Measurements from ENCODE around the gene MACROH2A1. TPM values are rescaled to one million over a fixed set of nuclear protein-coding genes. Genes with fewer than 3 reads are reported as not detected.

The MACROH2A1 gene
- total RNA-seq, 2 experiments from 2014 or later: 159 to 161 TPM

GRCh38 chr5:135319458-135319857, 79.6 kb downstream of the MACROH2A1 start:
- Mint-ChIP-seq H3K27ac (no peak overlapping the region), H3K9me3 (no peaks in the 10 kb centered on the region)

GRCh38 chr5:135318924-135319323, 80.1 kb downstream of the MACROH2A1 start:
- ChIA-PET CTCF (no interaction called here), POLR2A (no interaction called here)
- Mint-ChIP-seq H3K9me3 (no peaks in the 10 kb centered on the region), H3K27ac (no peak overlapping the region), H3K27me3 (no peaks in the 10 kb centered on the region), H3K4me3 (no peak overlapping the region), H3K4me1 (ENCODE audit: low read depth) (no peaks in the 10 kb centered on the region), H3K36me3 (no peaks in the 10 kb centered on the region)
- no peak for DNase-seq
- intact Hi-C loops (cut with micrococcal nuclease): no loop called here

More at GRCh38 chr5:135319458-135319857, 79.6 kb downstream of the MACROH2A1 start:
- POLR2A ChIA-PET: no interaction called here
- intact Hi-C loops (cut with micrococcal nuclease): no loop called here
- no peak overlapping the region for H3K4me3 Mint-ChIP-seq
- no peaks in the 10 kb centered on the region for H3K27me3 Mint-ChIP-seq
- no peaks in the 10 kb centered on the region for H3K4me1 Mint-ChIP-seq (ENCODE audit: low read depth)
- CTCF ChIA-PET: no interaction called here
- no peak for DNase-seq
- no peaks in the 10 kb centered on the region for H3K36me3 Mint-ChIP-seq

DNA sequence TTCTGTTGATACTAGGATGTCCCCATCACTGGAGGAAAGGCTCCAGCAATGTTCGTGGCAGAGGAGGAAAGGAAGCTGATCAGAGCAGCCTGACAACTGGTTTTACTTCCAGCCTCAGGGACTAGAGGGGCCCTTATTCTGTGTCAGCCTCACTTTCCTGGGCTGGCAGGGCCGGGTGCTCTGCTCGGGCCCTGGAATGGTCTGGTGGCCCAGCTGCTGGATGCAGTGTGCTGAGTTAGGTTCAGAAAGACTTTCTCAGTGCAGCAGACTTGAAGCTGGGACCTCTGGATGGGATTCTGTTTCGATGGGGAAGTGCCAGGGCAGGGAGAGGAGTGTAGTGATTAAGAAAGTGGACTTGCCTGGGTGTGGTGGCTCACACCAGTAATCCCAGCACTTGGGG, 81.0 kb downstream of the MACROH2A1 start:
- POLR2A ChIA-PET: no interaction called here
- intact Hi-C loops (cut with micrococcal nuclease): no loop called here
- no peak for DNase-seq
- H3K27ac Mint-ChIP-seq: no peak overlapping the region
- no peaks in the 10 kb centered on the region for H3K4me1 Mint-ChIP-seq (ENCODE audit: low read depth)
- no peaks in the 10 kb centered on the region for H3K9me3 Mint-ChIP-seq
- H3K36me3 Mint-ChIP-seq: no peaks in the 10 kb centered on the region
- no peaks in the 10 kb centered on the region for H3K27me3 Mint-ChIP-seq
- CTCF ChIA-PET: no interaction called here
- no peak overlapping the region for H3K4me3 Mint-ChIP-seq

DNA sequence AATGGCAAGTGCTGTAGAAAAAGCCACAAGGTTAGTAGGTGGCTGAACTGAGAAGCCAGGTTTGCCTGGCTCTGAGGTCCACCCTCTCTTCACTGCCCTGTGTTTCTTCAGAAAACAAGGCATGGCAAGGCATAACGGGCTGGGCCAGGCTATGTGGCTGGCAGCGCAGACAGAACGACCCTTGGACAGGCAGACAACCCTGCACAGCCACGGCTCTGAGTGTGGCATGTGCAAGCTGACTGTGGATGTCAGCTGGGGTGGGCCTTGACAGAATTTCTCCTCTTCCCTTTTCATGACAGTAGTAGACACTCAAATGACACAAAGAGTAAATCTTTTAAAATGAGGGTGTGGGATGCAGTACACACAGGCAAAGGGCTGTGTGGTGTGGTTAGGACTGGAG, 81.7 kb downstream of the MACROH2A1 start:
- H3K27ac Mint-ChIP-seq: no peak overlapping the region
- H3K36me3 Mint-ChIP-seq: no peaks in the 10 kb centered on the region
- no peaks in the 10 kb centered on the region for H3K27me3 Mint-ChIP-seq
- H3K9me3 Mint-ChIP-seq: no peaks in the 10 kb centered on the region
- no peak overlapping the region for H3K4me3 Mint-ChIP-seq
- no peaks in the 10 kb centered on the region for H3K4me1 Mint-ChIP-seq (ENCODE audit: low read depth)
- ChIA-PET POLR2A (no interaction called here), CTCF (no interaction called here)
- intact Hi-C loops (cut with micrococcal nuclease): no loop called here
- DNase-seq: no peak

- no peaks in the 10 kb centered on the region for H3K9me3 Mint-ChIP-seq
- POLR2A ChIA-PET: no interaction called here
- CTCF ChIA-PET: no interaction called here
- peaks cover 2% of the 10 kb centered on the region for H3K4me1 Mint-ChIP-seq (ENCODE audit: low read depth)
- H3K27ac Mint-ChIP-seq: no peak overlapping the region
- no peaks in the 10 kb centered on the region for H3K36me3 Mint-ChIP-seq
- no peak for DNase-seq
- no peak overlapping the region for H3K4me3 Mint-ChIP-seq
- intact Hi-C loops (cut with micrococcal nuclease): no loop called here
- no peaks in the 10 kb centered on the region for H3K27me3 Mint-ChIP-seq
These were observed 83.6 kb downstream of the MACROH2A1 start for GRCh38 chr5:135315386-135315785.

DNA sequence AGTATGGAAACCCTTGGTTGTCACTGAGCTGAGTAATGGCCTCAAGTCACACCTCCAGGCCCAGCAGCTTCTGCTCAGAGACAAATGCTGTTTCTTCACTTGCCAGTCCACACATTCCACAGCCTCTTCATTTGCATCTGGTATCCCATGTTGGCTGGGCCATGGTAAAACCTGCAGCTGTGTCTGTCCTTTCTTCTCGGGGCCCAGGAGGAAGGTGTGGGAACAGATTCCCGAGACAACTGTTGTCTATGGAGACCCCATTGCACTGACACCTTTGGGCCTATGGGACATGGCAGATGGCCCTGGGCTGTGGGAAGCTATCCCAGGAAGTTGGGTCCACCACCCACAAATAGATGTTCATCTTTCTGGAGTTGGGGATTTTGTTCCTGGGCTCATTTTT, 85.1 kb downstream of the MACROH2A1 start:
- ChIA-PET POLR2A (no interaction called here), CTCF (interaction anchor here (1.5 kb wide), 1 partner anchor 12 kb away, joined by 3 read pairs; no protein-coding TSS in a partner anchor)
- no peaks in the 10 kb centered on the region for H3K27me3 Mint-ChIP-seq
- H3K4me3 Mint-ChIP-seq: no peak overlapping the region
- intact Hi-C loops (cut with micrococcal nuclease): no loop called here
- no peaks in the 10 kb centered on the region for H3K9me3 Mint-ChIP-seq
- H3K36me3 Mint-ChIP-seq: no peaks in the 10 kb centered on the region
- H3K4me1 Mint-ChIP-seq (ENCODE audit: low read depth): peaks cover 9% of the 10 kb centered on the region
- no peak for DNase-seq
- no peak overlapping the region for H3K27ac Mint-ChIP-seq

GRCh38 chr5:135313405-135313804, 85.6 kb downstream of the MACROH2A1 start:
- no peak for DNase-seq
- Mint-ChIP-seq H3K4me1 (ENCODE audit: low read depth) (peaks cover 9% of the 10 kb centered on the region), H3K27me3 (no peaks in the 10 kb centered on the region), H3K4me3 (no peak overlapping the region), H3K36me3 (no peaks in the 10 kb centered on the region), H3K27ac (no peak overlapping the region), H3K9me3 (no peaks in the 10 kb centered on the region)
- intact Hi-C loops (cut with micrococcal nuclease): no loop called here
- POLR2A ChIA-PET: no interaction called here
- CTCF ChIA-PET: interaction anchor here (1.5 kb wide), 1 partner anchor 12 kb away, joined by 3 read pairs; no protein-coding TSS in a partner anchor

DNA sequence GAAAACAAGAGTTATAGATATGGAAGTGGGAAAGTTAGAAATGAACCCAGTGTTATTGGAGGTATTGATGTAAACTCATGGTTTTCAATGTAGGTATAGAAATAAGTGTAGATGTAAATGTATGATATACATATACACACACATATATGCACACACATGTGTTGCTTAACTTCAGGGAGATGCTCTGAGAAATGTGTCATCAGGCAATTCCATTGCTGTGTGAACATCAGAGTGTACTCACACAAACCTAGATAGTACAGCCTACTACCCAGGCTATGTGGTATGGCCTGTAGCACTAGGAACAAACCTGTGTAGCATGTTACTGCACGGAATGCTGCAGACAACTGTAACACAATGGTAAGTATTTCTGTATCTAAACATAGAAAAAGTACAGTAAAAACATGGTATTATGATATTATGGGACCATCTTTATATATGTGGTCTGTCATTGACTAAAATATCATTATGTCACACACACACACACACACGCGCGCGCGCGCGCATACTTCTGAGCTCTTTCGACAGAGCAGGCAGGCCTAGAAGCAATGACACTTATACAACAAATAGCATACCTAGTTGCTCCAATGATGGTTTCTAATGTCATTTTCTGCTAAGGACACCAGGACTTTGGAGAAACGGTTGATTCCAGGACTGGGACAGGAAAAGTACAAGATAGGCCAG, 86.6 kb downstream of the MACROH2A1 start:
- ChIA-PET POLR2A (no interaction called here), CTCF (interaction anchor here (1.5 kb wide), 1 partner anchor 13 kb away, joined by 3 read pairs; no protein-coding TSS in a partner anchor)
- no peak overlapping the region for H3K27ac Mint-ChIP-seq

DNA sequence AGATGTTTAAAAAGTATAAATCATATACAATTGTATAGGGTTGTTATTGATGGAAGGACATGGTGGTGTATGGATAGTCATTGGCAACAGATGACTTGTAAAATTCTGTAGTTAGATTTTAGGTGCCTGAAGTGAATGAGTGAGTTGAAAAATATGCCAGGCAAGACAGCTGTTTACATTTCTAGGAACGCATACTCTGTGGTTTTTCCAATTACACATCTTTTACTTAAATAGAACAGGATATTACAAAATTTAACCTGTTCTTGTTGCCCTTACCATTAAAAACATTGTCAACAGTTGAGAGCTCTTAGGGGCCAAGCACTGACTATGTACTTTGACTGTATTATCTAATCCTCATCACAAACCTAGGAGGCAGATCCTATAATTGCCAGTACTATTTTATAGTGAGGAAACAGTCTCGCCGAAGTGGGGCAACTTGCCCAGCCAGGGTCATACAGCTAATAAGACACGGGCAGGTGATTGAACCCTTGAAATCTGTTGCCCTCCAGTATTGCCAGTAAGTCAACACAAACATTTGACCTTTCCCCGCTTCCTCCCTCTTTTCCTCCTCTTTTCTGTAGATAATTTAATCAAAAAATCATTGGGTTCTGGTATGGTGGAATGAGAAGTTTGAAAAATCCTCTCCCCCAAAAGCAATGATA, 88.6 kb downstream of the MACROH2A1 start:
- intact Hi-C loops (cut with micrococcal nuclease): no loop called here
- POLR2A ChIA-PET: no interaction called here
- H3K27ac Mint-ChIP-seq: no peak overlapping the region
- H3K4me3 Mint-ChIP-seq: no peak overlapping the region
- H3K36me3 Mint-ChIP-seq: no peaks in the 10 kb centered on the region
- CTCF ChIA-PET: interaction anchor here (0.7 kb wide), 1 partner anchor 256 kb away, joined by 4 read pairs; no protein-coding TSS in a partner anchor
- H3K9me3 Mint-ChIP-seq: no peaks in the 10 kb centered on the region
- peaks cover 9% of the 10 kb centered on the region for H3K4me1 Mint-ChIP-seq (ENCODE audit: low read depth)
- no peak for DNase-seq
- peaks cover under 1% of the 10 kb centered on the region for H3K27me3 Mint-ChIP-seq

More for the DNA sequence above, 86.6 kb downstream of the MACROH2A1 start:
- no peaks in the 10 kb centered on the region for H3K36me3 Mint-ChIP-seq
- no peak for DNase-seq
- intact Hi-C loops (cut with micrococcal nuclease): no loop called here
- no peak overlapping the region for H3K4me3 Mint-ChIP-seq
- H3K4me1 Mint-ChIP-seq (ENCODE audit: low read depth): peaks cover 9% of the 10 kb centered on the region
- no peaks in the 10 kb centered on the region for H3K27me3 Mint-ChIP-seq
- no peaks in the 10 kb centered on the region for H3K9me3 Mint-ChIP-seq

DNA sequence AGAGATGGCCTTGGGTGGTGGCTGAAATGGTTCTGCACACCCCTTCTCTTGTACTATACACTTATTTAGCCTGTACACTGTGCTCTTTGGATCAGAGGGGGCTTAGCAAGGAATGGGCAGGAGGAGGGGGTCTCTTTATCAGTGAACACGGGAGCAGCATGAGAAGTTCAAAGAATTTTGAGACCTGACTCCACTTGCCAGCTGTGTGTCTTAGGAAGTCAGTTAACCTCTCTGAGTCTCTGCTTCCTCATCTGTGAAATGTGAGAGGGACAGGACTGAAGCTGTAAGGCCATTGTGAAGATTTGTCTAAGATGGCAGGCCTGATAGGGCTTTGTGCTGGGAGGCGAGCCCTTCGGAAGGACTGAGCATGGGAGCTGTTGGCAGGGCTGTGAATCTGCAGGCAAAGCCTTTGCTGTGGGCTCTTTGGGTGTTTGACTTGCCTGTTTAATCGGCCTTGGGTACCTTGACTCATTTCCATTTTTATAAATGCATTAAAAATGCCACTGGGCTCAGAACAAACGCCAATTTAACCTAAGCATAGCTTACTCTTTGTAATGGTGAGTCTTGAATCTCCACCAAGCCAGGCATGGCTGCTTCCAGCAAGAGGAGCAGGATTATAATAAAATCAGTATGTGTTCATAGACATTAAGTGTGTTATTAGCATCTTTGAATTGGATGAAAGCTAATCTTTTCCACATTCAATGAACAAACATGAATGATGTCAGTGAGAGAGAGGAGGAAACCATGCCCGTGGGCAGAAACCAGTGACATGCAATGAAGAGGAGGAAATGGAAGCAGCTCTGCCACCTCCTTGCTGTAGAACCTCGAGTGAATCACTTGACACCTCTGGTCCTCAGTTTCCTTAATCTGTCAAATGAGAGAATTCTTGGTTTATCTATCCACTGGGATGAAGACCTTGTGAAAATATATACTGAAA, 89.4 kb downstream of the MACROH2A1 start:
- CTCF ChIA-PET: interaction anchor here (0.7 kb wide), 1 partner anchor 257 kb away, joined by 4 read pairs; no protein-coding TSS in a partner anchor
- no peaks in the 10 kb centered on the region for H3K9me3 Mint-ChIP-seq
- H3K4me1 Mint-ChIP-seq (ENCODE audit: low read depth): peaks cover 9% of the 10 kb centered on the region
- intact Hi-C loops (cut with micrococcal nuclease): no loop called here
- POLR2A ChIA-PET: no interaction called here
- peak; percentile 27 for DNase-seq
- H3K4me3 Mint-ChIP-seq: no peak overlapping the region
- H3K27ac Mint-ChIP-seq: no peak overlapping the region
- peaks cover 3% of the 10 kb centered on the region for H3K27me3 Mint-ChIP-seq
- H3K36me3 Mint-ChIP-seq: no peaks in the 10 kb centered on the region

GRCh38 chr5:135308752-135309151, 90.3 kb downstream of the MACROH2A1 start:
- POLR2A ChIA-PET: no interaction called here
- no peak overlapping the region for H3K4me3 Mint-ChIP-seq
- peaks cover 3% of the 10 kb centered on the region for H3K27me3 Mint-ChIP-seq
- no peak for DNase-seq
- H3K4me1 Mint-ChIP-seq (ENCODE audit: low read depth): peaks cover 9% of the 10 kb centered on the region
- intact Hi-C loops (cut with micrococcal nuclease): no loop called here
- H3K36me3 Mint-ChIP-seq: no peaks in the 10 kb centered on the region
- no peak overlapping the region for H3K27ac Mint-ChIP-seq
- no peaks in the 10 kb centered on the region for H3K9me3 Mint-ChIP-seq
- CTCF ChIA-PET: no interaction called here

DNA sequence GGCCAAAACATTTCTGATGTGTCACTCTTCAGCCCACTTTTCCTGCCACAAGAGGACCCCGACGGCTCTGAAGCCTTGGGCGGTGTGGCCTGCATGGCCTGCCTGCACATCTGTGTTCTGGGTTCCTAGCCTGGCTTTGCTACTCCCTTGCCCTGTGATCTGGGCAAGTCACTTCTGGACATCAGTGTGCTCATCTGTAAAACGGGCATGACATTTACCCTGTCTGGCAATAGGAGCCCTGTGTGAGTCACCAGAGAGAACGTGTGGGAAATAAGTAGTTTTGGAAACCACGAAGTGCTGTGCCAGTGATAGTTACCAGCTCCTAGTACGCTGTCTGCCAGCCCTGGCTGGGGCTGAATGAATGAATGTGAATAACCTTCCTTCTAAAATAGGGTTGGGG, 90.8 kb downstream of the MACROH2A1 start:
- Mint-ChIP-seq H3K9me3 (no peaks in the 10 kb centered on the region), H3K27ac (no peak overlapping the region), H3K27me3 (peaks cover 3% of the 10 kb centered on the region), H3K4me3 (no peak overlapping the region), H3K4me1 (ENCODE audit: low read depth) (peaks cover 9% of the 10 kb centered on the region), H3K36me3 (no peaks in the 10 kb centered on the region)
- no peak for DNase-seq
- ChIA-PET POLR2A (no interaction called here), CTCF (no interaction called here)
- intact Hi-C loops (cut with micrococcal nuclease): no loop called here

All from activated CD4-positive, alpha-beta memory T cell treated with anti-CD3 and anti-CD28 coated beads for 36 hours (primary cell).